ENCODE data around the gene CNTNAP5. TPM values are rescaled to one million over a fixed set of nuclear protein-coding genes. Genes with fewer than 3 reads are reported as not detected.

The CNTNAP5 gene
- total RNA-seq, 1 donor from 2014 or later = 0.56 TPM

DNA sequence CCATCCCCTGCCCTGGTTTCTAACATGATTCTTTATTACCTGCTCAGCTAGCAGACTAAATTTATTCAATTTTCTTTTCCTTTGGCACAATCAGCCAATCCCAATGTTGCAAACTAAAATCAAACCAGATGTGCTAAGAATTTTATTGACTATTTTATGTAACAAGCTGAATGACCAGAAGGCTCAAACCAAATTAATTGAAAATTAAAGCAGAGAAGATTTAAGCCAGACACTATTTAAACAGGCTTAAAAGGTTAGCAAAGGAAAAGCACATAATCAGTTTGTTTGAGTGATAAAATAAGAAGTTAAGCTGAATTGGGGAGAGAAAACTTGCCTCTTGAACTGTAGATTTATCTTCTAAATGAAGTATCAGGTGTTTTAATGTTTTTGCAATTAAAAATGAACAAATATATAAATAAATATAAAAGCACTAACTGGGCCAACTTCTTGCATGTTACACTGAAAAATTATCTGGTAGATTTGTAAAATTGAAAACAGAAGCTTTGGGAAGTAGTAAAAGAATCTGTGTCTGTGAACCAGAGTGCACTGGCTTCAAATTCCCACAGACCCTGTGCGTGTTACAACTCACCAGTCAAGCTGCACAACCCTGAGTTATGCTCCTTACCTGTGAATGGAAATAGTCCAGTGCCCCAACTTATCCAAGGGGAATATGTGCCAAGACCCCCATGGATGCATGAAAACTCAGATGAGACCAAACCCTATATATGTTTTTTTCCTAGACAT is 283.4 kb downstream of the CNTNAP5 start:
- TF ChIP-seq CTCF (conservative IDR thresholded peaks at IDR 0.05) = no peak
- no peak for DNase-seq (ENCODE audit: low read depth, low spot score)
- H3K27ac Mint-ChIP-seq (ENCODE audit: unreplicated experiment) = no peak overlapping the region
- H3K9me3 Mint-ChIP-seq = peaks cover 2% of the 10 kb centered on the region
- H3K36me3 Mint-ChIP-seq (ENCODE audit: low read depth) = no peaks in the 10 kb centered on the region
- no peaks in the 10 kb centered on the region for H3K27me3 Mint-ChIP-seq (ENCODE audit: low read depth)
- H3K4me3 Mint-ChIP-seq = no peak overlapping the region
- no peaks in the 10 kb centered on the region for H3K4me1 Mint-ChIP-seq

DNA sequence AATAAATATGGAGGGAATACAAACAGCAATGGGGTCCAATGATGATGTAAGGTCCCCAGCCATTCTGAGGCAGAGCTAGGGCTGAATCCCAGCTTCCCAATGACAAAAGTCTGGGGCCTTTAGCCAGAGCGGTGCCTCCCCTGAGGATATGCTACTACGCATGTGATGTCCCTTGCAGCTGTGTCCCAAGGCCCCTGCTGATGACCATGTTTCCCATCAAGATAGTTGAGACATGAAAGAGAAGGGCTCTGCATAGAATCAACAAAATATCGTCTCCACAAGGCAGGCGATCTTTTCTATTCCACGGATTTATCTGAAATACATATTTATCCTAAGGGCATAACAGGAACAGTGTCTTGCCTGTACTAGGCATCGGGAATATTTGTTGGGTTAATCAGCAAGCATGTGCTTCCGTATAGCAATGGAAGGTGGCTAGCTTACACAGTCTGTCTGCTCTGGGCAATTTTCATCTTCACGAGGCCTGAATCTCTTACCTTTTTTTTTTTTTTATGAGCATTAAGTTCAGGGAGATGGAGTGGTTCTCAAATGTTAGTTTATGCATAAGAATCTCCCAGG is 284.6 kb downstream of the CNTNAP5 start:
- no peak overlapping the region for H3K27ac Mint-ChIP-seq (ENCODE audit: unreplicated experiment)
- H3K36me3 Mint-ChIP-seq (ENCODE audit: low read depth) = no peaks in the 10 kb centered on the region
- peaks cover 2% of the 10 kb centered on the region for H3K9me3 Mint-ChIP-seq
- H3K27me3 Mint-ChIP-seq (ENCODE audit: low read depth) = no peaks in the 10 kb centered on the region
- DNase-seq (ENCODE audit: low read depth, low spot score) = no peak
- no peak overlapping the region for H3K4me3 Mint-ChIP-seq
- TF ChIP-seq CTCF (conservative IDR thresholded peaks at IDR 0.05) = no peak
- no peaks in the 10 kb centered on the region for H3K4me1 Mint-ChIP-seq

- peaks cover 2% of the 10 kb centered on the region for H3K9me3 Mint-ChIP-seq
- H3K4me3 Mint-ChIP-seq = no peak overlapping the region
- H3K36me3 Mint-ChIP-seq (ENCODE audit: low read depth) = no peaks in the 10 kb centered on the region
- H3K4me1 Mint-ChIP-seq = no peaks in the 10 kb centered on the region
- no peak for TF ChIP-seq CTCF (conservative IDR thresholded peaks at IDR 0.05)
- no peaks in the 10 kb centered on the region for H3K27me3 Mint-ChIP-seq (ENCODE audit: low read depth)
- no peak overlapping the region for H3K27ac Mint-ChIP-seq (ENCODE audit: unreplicated experiment)
- DNase-seq (ENCODE audit: low read depth, low spot score) = no peak
Measured at GRCh38 chr2:124310671-124311070, 285.6 kb downstream of the CNTNAP5 start.

GRCh38 chr2:124314084-124314483 is 289.0 kb downstream of the CNTNAP5 start:
- no peak for DNase-seq (ENCODE audit: low read depth, low spot score)
- Mint-ChIP-seq H3K4me3 (no peak overlapping the region), H3K27me3 (ENCODE audit: low read depth) (no peaks in the 10 kb centered on the region), H3K36me3 (ENCODE audit: low read depth) (no peaks in the 10 kb centered on the region), H3K4me1 (no peaks in the 10 kb centered on the region), H3K9me3 (no peaks in the 10 kb centered on the region), H3K27ac (ENCODE audit: unreplicated experiment) (no peak overlapping the region)
- TF ChIP-seq CTCF (conservative IDR thresholded peaks at IDR 0.05) = no peak

GRCh38 chr2:124315221-124315880 is 290.3 kb downstream of the CNTNAP5 start:
- H3K36me3 Mint-ChIP-seq (ENCODE audit: low read depth) = no peaks in the 10 kb centered on the region
- no peaks in the 10 kb centered on the region for H3K27me3 Mint-ChIP-seq (ENCODE audit: low read depth)
- no peak for TF ChIP-seq CTCF (conservative IDR thresholded peaks at IDR 0.05)
- no peaks in the 10 kb centered on the region for H3K4me1 Mint-ChIP-seq
- no peak for DNase-seq (ENCODE audit: low read depth, low spot score)
- no peaks in the 10 kb centered on the region for H3K9me3 Mint-ChIP-seq
- no peak overlapping the region for H3K4me3 Mint-ChIP-seq
- H3K27ac Mint-ChIP-seq (ENCODE audit: unreplicated experiment) = no peak overlapping the region
